ENCODE results near the gene SULT2B1.
"Not testable (repeated sequence)": the region's sequence is repeated elsewhere in the genome, so short reads cannot be mapped to it uniquely, and the experiment has no call there.

SULT2B1 gene

GRCh38 chr19:48624791-48625723, 73.1 kb downstream of the SULT2B1 start:
- DNase-seq, result no peak

- no peak for DNase-seq
Observed at GRCh38 chr19:48625891-48626327, 73.9 kb downstream of the SULT2B1 start.

- DNase-seq, result no peak
Observed at GRCh38 chr19:48627201-48627864, 75.4 kb downstream of the SULT2B1 start.

- DNase-seq, result no peak
Observed at GRCh38 chr19:48627865-48628314, 75.9 kb downstream of the SULT2B1 start.

- no peak for DNase-seq
Observed at GRCh38 chr19:48628486-48629296, 76.7 kb downstream of the SULT2B1 start.

GRCh38 chr19:48629297-48629598, 77.3 kb downstream of the SULT2B1 start:
- DNase-seq, result no peak

GRCh38 chr19:48629599-48630295, 77.8 kb downstream of the SULT2B1 start:
- no peak for DNase-seq

- DNase-seq, result no peak
Observed at GRCh38 chr19:48630296-48631063, 78.5 kb downstream of the SULT2B1 start.

- no peak for DNase-seq
Observed at GRCh38 chr19:48631225-48631624, 79.3 kb downstream of the SULT2B1 start.

- not testable (repeated sequence) for DNase-seq
Observed at GRCh38 chr19:48632286-48632685, 80.3 kb downstream of the SULT2B1 start.

GRCh38 chr19:48632692-48633147, 80.7 kb downstream of the SULT2B1 start:
- no peak for DNase-seq

- DNase-seq, result no peak
Observed at GRCh38 chr19:48633148-48634035, 81.4 kb downstream of the SULT2B1 start.

- no peak for DNase-seq
Observed at GRCh38 chr19:48634036-48634342, 82.0 kb downstream of the SULT2B1 start.

- peak; percentile 94 for DNase-seq
Observed at GRCh38 chr19:48634424-48635262, 82.7 kb downstream of the SULT2B1 start.

GRCh38 chr19:48635263-48635965, 83.4 kb downstream of the SULT2B1 start:
- DNase-seq, result peak; percentile 68

- DNase-seq, result peak; percentile 31
Observed at GRCh38 chr19:48635966-48636858, 84.2 kb downstream of the SULT2B1 start.

GRCh38 chr19:48636859-48637448, 85.0 kb downstream of the SULT2B1 start, which contains the start of gene DBP:
TSS of gene DBP (minus strand) at chr19:48637379. CDS start at chr19:48636994, 385 bp downstream.
- no peak for DNase-seq

Measured in midbrain (tissue), 1 donor.